ENCODE results near the gene FUT7. TPM values are rescaled to one million over a fixed set of nuclear protein-coding genes. Genes with fewer than 3 reads are reported as not detected.
"Not testable (repeated sequence)": the region's sequence is repeated elsewhere in the genome, so short reads cannot be mapped to it uniquely, and the experiment has no call there.

Gene FUT7
- total RNA-seq, 2 donors from 2014 or later = 1.4 to 1.6 TPM

DNA sequence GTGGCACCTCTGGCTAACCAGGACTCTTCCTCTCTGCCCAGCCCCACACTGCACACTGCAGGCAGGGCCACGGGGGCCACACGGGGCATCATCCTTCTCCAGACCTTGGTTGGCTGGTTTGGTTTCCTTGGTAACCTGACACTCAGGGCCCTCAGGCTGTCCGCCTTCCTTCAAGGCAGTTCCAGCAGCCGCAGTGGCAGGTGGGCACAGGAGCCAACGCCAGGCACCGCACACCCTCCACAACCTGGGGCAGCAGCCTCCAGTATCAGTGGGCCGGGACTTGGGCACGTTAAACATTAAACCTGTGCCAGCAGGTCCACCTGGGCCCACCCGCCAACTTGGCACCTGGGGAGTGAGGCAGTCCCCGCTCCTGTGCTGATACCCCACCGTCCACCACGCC lies 12.1 kb upstream of the FUT7 start:
- Mint-ChIP-seq H3K27ac (no peak overlapping the region), H3K9me3 (no peaks in the 10 kb centered on the region), H3K36me3 (no peaks in the 10 kb centered on the region)
- ATAC-seq (no peak), DNase-seq (ENCODE audit: low spot score in 2 of 2) (no peak)

DNA sequence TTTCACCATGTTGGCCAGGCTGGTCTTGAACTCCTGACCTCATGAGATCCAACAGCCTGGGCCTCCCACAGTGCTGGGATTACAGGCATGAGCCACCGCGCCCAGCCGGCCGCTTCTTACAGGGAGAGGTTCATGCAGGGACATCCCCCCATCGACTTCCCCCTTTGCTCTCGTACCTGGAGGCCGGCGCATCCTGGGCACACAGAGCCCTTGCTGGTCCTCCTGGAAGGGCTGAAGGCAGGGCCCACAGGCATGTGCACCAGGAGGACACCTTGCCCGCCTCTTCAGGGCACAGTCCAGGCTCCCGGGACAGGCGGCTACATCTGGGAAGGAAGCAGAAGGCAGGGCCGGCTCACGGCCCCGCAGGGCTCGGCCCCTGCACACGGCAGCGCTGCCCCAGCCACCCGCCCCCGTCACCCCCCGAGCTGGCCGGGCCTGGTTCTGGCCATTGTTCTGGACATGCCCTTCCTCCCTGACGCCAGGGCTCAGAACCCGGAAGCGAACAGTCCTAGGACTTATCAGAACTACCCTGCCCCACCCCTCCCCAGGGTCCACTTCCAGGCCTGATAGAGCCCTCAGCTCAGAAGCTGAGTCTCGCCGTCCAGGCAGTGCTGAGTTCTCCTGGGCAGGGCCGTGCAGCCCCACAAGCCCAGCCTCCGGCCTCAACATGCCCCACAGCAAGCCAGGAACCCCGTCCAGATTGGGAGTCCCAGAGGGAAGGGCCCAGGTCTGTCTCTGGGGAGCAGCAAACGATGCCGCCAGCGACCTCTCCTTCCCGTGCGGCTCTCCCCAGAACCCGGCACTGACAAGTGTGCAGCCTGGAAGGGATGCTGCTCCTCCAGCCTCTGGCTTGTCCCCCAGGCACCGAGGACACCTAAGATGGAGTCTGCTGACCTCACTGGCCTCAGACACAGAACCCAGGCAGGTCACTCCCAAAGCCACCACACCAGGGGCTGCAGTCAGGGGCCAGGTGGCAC lies 11.2 kb upstream of the FUT7 start:
- DNase-seq (ENCODE audit: low spot score in 2 of 2) (no peak), ATAC-seq (no peak)
- H3K9me3 Mint-ChIP-seq = no peaks in the 10 kb centered on the region
- no peak overlapping the region for H3K27ac Mint-ChIP-seq
- no peaks in the 10 kb centered on the region for H3K36me3 Mint-ChIP-seq

DNA sequence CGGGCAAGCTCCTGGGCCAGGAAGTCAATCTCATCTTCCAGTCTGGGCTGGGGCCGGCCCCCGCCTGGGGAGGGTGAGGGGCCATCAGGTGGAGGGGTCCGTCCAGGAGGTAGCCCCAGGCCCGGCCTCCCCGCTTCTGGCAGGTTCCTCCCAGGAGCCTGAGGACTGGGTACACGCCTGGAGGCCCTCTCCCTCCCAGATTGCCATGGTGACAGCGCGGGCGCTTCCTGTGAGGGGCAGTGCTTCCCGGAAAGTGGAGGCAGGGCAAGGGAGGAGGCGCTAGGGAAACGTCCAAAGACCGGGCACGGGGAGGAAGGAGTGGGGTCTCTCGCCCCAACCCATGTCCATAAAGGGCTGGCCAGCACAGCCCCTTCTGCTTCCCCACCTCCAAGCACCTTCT lies 9.2 kb upstream of the FUT7 start:
- no peak for DNase-seq (ENCODE audit: low spot score in 2 of 2)
- Mint-ChIP-seq H3K9me3 (no peaks in the 10 kb centered on the region), H3K27ac (no peak overlapping the region), H3K36me3 (no peaks in the 10 kb centered on the region)
- no peak for ATAC-seq

DNA sequence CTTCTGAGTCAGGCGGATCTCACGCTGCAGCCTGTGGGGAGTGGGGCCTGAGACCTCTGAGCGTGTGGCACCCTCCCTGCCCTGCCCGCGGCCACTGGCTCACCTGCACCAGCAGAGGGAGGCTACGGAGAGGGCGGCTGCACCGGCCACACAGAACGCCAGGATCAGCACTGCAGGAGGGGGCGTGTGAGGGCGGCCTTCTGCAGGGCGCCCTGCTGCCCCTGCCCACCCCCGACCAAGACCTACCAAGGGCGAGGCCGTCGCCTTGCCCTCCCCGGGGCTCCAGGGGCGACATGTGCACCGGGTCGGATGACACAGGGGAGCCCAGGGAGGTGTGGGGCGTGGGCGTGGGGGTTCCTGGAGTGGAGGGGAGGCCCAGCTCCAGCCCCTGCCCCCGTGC lies 8.7 kb upstream of the FUT7 start:
- H3K9me3 Mint-ChIP-seq = no peaks in the 10 kb centered on the region
- DNase-seq (ENCODE audit: low spot score in 2 of 2) (no peak), ATAC-seq (no peak)
- H3K36me3 Mint-ChIP-seq = no peaks in the 10 kb centered on the region
- H3K27ac Mint-ChIP-seq = no peak overlapping the region

DNA sequence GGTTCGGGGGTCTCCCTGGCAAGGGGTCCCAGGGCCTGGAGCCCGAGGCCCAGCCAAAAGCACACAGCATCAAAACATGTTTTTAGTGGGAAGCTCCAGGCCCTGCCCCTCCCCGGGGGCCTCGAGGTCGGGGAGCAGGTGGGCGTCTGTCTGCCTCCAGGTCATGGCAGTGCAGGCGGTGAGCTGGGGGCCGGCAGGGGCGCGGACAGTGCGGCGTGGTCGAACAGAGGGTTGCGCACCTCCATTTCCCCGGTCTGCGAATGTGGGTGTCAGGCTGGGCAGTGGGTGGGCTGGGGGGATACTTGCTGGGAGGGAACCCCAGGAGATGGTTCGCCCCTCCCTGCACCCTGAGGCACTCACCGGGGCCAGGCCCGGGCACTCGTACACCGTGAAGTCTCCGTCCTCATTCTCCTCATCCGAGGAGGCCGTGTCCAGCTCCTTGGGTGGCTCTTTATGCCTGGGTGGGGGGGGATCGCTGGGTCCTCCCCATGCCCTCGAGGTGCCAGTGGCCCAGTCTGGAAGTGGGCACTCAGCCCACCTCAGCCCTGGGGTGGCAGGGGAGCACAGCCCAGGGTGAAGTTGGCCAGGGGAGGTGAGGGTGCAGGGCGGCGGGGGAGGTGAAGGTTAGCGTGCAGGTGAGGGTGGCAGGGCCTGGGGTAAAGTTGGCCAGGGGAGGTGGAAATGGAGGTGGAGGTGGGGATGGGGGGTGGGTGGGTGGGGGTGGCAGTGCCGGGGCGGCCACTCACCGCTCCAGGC lies 7.9 kb upstream of the FUT7 start:
- DNase-seq (ENCODE audit: low spot score in 2 of 2) (no peak), ATAC-seq (no peak)
- Mint-ChIP-seq H3K36me3 (no peaks in the 10 kb centered on the region), H3K9me3 (no peaks in the 10 kb centered on the region), H3K27ac (no peak overlapping the region)

DNA sequence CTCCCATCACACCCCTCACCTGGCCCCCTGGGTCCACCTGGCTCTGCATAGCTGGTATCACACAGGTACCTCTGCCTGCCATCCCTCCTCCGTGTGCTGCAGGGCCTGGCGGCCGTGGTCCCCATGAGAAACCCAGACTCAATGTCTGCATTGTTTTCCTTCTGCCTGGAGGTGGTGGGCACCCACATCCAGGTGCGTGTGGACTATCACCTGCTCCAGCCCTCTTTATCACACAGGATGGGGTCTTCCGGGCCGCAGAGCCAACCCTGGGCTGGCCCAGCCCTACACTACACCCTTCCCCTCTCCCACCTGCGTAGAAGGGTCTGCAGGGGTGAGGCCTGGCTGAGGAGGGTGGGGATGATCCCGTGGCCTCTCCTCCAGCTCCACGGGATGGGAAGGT lies 7.0 kb upstream of the FUT7 start:
- H3K9me3 Mint-ChIP-seq = no peaks in the 10 kb centered on the region
- DNase-seq (ENCODE audit: low spot score in 2 of 2) (no peak), ATAC-seq (no peak)
- no peak overlapping the region for H3K27ac Mint-ChIP-seq
- no peaks in the 10 kb centered on the region for H3K36me3 Mint-ChIP-seq

DNA sequence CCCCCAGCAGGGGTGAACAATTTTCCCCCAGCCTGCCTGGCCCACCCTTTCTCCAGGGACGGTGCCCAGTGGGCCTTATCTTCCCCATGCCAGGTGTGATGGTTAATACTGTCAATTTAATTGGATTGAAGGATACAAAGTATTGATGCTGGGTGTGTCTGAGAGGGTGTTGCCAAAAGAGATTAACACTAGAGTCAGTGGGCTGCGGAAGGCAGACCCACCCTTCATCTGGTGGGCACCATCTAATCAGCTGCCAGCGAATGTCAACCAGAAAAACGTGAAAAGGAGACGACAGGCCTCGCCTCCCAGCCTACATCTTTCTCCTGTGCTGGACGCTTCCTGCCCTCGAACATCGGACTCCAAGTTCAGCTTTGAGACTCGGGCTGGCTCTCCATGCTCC lies 5.6 kb upstream of the FUT7 start:
- Mint-ChIP-seq H3K27ac (no peak overlapping the region), H3K36me3 (no peaks in the 10 kb centered on the region), H3K9me3 (no peaks in the 10 kb centered on the region)
- DNase-seq (ENCODE audit: low spot score in 2 of 2) (no peak), ATAC-seq (no peak)

DNA sequence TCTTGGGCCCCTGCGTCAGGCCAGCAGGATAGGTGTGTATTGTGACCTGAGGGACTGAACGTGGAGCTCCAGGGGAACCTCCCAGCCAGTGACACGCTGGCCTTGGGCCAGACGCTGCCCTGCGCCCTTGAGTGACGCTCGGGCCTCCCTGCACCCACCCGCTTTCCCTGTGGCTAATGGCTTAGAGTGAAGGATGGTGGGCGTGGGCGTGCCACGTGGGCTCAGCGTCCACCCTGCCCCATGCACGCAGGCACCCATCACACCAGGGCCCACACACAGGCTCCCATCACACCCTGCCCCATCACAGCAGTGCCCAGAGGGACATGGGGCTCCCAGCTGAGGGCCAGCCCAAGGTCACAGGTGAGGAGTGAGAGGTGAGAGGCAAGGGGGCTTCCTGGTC lies 5.1 kb upstream of the FUT7 start:
- no peak for DNase-seq (ENCODE audit: low spot score in 2 of 2)
- Mint-ChIP-seq H3K9me3 (no peaks in the 10 kb centered on the region), H3K36me3 (no peaks in the 10 kb centered on the region), H3K27ac (no peak overlapping the region)
- ATAC-seq = no peak

DNA sequence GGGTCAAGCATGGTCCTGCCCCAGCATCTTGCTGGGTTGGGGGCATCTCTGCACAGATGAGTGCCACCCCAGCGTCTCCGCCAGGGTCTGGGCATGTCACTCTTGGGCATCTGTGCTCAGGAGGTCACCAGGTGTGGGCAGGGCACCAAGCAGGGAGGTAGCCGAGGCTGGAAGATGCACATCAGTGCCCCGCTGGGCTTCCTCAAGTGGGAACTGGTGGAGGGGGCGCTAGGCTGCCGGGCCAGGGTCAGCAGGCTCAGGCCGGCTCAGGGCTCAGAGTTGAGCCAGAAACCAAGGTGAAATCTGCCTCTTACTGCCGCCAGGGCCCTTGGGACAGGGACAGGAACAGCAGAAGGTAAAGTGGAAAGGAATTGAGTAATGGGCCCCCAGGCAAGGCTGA lies 4.0 kb upstream of the FUT7 start:
- H3K9me3 Mint-ChIP-seq = no peaks in the 10 kb centered on the region
- DNase-seq (ENCODE audit: low spot score in 2 of 2) (no peak), ATAC-seq (no peak)
- H3K36me3 Mint-ChIP-seq = no peaks in the 10 kb centered on the region
- peak overlapping the region in 1 of 2 donors; percentile 60 for H3K27ac Mint-ChIP-seq

DNA sequence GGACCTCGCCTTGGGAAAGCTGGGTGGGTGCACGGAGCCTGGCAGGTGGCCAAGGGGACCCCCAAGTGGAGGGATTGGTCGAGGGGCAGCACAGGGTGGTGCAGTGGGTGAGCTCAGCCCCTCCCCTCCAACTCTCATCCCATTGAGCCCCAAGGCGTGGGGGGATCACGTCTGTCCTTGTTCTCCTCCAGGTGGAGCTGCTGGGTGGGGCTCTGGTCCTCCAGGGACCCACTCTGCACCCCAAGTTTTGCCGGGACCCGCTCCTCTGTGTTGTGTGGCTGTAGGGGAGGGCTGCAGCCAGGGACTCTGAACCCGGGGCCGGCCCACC lies 3.6 kb upstream of the FUT7 start:
- Mint-ChIP-seq H3K27ac (peak overlapping the region in 1 of 2 donors; percentile 60), H3K9me3 (no peaks in the 10 kb centered on the region), H3K36me3 (no peaks in the 10 kb centered on the region)
- DNase-seq (ENCODE audit: low spot score in 2 of 2) (no peak), ATAC-seq (peak in 1 of 2 donors; percentile 8)

DNA sequence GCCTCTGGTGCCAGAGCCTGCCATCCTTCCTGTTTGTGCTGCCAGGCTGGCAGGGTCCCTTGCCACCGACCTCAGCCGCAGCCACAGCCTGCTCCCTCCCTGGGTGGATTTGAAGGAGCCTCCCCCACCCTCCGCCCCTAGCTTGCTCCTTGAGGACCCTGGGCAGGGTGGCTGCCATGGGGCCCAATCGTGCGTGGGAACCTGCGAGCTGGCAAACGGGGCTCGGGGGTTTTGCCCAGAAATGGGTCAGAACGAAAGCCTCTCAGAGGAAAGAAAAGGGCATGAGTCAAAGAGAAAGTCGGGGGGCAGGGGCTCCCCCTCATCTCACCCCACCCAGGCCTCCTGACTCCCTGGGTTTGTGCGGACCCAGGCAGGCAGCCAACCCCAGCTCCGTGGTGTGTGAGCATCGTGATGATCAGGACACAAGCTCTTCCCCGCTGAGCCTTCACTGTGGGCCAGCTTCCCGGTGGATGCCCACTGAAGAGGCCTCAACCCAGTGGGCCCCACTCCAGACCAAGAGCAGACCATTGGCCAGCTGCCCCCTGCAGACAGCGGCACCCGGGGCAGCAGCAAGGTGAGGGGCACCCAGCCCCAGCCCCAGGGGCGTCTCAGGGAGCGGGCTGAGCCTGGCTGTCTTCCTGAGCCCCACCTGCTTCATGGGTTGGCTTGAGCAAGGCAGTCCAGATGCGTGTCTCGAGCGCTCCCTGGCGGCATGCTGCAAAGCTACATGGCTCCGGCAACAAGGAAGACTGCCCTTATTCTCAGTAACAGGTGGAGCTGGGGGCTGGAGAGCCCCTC lies 3.0 kb upstream of the FUT7 start:
- Mint-ChIP-seq H3K27ac (peak overlapping the region; percentile 22 to 60), H3K9me3 (no peaks in the 10 kb centered on the region), H3K36me3 (no peaks in the 10 kb centered on the region)
- ATAC-seq = peak; percentile 84 to 88
- peak; percentile 87 for DNase-seq (ENCODE audit: low spot score in 2 of 2)

DNA sequence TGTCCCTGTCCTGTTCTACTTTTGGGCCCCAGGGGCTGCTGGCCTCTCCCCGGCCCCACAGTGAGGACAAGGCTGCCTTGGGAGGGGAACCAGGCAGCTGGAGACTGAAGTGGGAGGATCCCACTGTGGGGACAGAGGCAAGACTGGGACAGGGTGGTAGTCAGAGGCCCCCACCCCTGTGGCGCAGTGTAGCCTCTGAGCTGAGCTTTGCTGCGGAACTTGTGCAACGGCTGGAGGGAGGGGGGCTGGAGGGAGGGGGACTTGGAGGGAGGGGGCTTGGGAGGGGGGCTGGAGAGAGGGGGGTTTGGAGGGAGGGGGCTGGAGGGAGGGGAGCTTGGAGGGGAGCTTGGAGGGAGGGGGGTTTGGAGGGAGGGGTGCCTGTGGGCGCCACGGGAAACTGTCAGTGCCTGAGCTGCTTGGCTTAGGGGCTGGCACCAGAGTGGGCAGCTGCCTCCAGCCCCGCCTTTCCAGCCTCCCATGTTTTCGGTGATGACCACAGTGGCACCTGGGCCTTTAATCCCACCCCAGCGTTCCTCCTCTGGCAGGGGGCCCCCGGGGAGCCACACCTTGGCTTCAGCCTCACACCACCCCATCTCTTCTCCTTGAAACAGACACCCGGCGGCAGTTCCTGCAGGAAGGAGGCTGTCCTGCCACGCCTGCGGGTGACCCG lies 2.3 kb upstream of the FUT7 start:
- H3K36me3 Mint-ChIP-seq = no peaks in the 10 kb centered on the region
- DNase-seq (ENCODE audit: low spot score in 2 of 2) (no peak), ATAC-seq (no peak)
- H3K9me3 Mint-ChIP-seq = no peaks in the 10 kb centered on the region
- H3K27ac Mint-ChIP-seq = peak overlapping the region; percentile 22 to 60

DNA sequence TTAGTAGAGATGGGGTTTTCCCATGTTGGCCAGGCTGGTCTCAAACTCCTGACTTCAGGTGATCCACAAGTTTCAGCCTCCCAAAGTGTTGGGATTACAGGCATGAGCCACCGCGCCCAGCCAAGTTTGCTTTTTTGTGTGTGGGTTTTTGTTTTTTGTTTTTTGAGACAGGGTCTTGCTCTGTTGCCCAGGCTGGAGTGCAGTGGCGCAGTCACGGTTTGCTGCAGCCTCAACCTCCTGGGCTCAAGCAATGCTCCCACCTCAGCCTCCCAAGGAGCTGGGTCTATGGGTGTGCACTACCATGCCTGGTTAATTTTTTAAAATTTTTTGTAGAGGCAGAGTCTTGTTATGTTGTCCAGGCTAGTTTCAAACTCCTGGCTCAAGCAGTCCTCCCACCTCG lies 1.6 kb upstream of the FUT7 start:
- not testable (repeated sequence) for H3K27ac Mint-ChIP-seq; H3K9me3 Mint-ChIP-seq; DNase-seq (ENCODE audit: low spot score in 2 of 2); H3K36me3 Mint-ChIP-seq; ATAC-seq

DNA sequence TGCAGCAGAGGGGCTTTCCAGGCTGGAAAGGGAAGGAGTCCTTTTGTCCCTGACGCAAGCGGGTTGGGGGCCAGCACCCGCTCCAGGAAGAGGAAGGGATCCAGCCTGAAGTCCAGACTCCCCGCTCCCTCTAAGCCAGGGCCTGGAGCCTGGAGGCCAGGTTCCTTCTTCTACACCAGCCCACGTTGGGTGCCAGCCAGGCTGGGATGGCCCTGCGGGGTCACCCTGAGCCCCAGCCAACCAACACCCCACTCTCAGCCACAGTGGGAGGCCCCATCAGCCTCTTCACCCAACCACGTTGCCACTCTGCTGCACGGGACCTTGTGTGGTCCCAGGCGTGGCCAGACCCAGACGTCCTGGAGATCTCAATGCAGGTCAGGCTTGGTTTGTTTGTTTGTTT lies 970 bp upstream of the FUT7 start:
- no peaks in the 10 kb centered on the region for H3K36me3 Mint-ChIP-seq
- no peak for ATAC-seq
- no peak overlapping the region for H3K27ac Mint-ChIP-seq
- no peaks in the 10 kb centered on the region for H3K9me3 Mint-ChIP-seq
- no peak for DNase-seq (ENCODE audit: low spot score in 2 of 2)

DNA sequence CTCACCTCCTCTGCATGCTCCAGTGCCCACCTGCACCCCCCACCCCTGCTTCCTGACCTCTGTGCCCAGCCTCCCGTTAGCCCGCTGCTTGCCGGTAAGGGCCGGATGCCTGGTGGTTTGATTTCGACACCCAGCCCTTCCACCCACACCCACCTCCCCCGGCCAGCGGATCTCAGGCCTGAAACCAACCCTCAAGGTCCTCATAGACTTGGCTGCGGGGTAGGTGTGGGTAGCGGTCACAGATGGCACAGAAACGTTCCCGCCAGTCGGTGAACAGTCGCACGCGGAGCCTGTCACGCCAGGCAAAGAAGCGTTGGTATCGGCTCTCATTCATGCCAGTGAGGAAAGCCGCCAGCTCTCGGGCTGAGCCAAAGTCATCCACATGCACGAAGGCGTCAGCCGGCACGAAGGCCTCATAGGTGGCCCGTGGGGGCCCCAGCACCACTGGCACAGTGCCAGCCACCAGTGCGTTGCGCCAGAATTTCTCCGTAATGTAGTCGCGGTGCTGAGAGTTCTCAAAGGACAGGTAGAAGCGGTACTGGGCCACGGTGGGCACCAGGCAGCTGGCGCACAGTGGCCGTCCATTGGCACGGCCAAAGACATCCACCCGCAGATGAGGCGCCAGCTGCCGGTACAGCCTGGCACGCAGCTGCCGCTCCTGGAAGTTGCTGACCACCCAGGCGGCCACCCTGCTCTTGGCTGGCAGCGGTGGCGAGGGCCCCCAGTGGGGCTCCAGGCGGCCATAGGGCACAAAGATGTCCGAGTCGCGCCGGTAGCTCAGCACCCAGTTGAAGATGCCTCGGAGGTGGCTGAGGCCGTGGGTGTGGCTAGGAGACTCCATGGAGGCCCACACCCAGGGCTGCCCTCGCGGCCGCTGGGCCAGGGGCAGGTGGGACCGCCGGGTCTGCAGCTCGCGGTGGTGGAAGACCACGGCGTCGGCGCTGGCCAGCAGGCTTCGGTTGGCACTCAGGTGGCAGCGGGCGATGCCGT lies 1.1 kb downstream of the FUT7 start:
- H3K27ac Mint-ChIP-seq = peak overlapping the region; percentile 22 to 68
- no peaks in the 10 kb centered on the region for H3K36me3 Mint-ChIP-seq
- DNase-seq (ENCODE audit: low spot score in 2 of 2) (peak in 1 of 2 donors; percentile 83), ATAC-seq (peak in 1 of 2 donors; percentile 21)
- no peaks in the 10 kb centered on the region for H3K9me3 Mint-ChIP-seq
